Measurements from ENCODE around the gene KRTAP20-4.

KRTAP20-4 gene

GRCh38 chr21:30668776-30669175, 48.3 kb downstream of the KRTAP20-4 start:
- no peak for DNase-seq
